ENCODE data around the gene NXPH3. TPM values are rescaled to one million over a fixed set of nuclear protein-coding genes. Genes with fewer than 3 reads are reported as not detected.

The NXPH3 gene
- total and polyA plus RNA-seq, 5 experiments from 2014 or later: not detected

DNA sequence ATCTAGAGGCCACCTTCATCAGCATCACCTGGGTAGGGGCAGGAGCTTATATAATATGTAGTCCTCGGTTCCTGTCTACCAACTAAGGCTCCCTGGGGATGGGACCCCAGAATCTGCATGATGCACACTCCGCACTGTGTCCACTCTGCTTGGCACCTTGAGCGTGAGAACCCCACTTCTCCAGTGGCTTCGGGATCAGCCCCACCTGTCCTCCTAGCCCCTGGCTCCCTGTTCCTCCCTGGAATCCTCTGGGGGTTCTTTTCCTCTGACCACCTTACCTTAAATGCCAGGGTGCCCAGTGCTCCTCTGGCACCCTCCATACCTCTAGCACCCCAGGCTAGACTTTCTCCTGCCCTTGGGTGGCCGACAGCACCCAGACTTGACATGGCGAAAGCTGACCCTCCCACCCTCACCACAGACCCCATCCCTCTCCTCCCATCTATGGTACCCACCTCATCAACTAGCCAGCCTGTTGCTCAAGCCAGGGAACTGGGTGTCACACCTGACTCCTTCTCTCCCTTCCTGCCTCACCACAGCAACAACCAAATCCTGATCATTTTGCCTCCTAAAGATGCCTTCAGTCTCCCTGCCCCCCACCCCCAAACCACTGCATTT is 2.8 kb upstream of the NXPH3 start:
- POLR2A ChIA-PET: interaction anchor here (0.6 kb wide), 1 partner anchor 12 kb away, joined by 5 read pairs; no protein-coding TSS in a partner anchor
- peaks cover 11 to 62% (median 28%) of the 10 kb centered on the region in 5 donors for H3K27me3 Mint-ChIP-seq

DNA sequence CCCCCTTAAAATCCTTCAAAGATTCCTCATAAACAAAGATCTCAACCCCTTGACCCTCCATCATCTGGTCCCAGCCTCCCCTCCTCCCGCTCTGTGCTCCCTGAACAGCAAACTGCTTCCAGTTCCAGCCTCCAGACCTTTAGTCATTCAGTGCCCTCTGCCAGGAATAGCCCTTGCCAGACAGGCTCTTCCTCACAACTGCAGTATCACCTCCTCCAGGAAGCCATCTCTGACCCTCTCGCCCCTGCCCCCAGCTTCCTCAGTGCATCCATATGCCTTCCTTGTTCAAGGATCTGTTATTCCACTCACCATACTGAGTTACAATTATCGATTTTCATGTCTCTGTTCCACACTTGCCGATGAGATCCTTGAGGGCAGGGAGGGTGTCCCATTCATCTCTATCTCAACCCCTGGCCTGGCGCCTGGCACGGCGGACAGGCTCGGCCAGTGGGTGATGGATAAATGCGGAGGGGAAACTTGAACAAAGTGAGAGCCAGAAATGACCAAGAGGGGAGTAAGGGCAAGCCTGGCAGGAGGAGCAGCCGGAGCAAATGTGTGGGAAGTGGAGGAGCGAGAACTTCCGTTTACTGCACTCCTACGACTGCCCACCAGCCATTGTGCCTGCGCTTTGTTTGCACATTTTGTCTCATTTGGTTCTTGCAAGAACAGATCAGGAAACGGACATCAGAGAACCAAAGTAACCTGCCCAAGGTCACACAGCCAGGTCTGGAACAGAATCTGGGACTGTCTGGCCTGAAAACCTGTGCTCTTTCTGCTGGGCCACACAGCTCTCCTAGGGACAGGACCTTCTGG is 2.0 kb upstream of the NXPH3 start:
- H3K27me3 Mint-ChIP-seq: peaks cover 11 to 67% (median 31%) of the 10 kb centered on the region in 5 donors
- POLR2A ChIA-PET: interaction anchor here (0.6 kb wide), 1 partner anchor 13 kb away, joined by 5 read pairs; no protein-coding TSS in a partner anchor
- H3K9me3 Mint-ChIP-seq: no peaks in the 10 kb centered on the region
- no peak for ATAC-seq
- DNase-seq: no peak
- H3K36me3 Mint-ChIP-seq: peaks cover 0 to 2% (median 0%) of the 10 kb centered on the region in 3 donors
- H3K4me1 Mint-ChIP-seq: peaks cover 7 to 21% (median 11%) of the 10 kb centered on the region in 4 donors
- H3K27ac Mint-ChIP-seq: no peak overlapping the region
- H3K4me3 Mint-ChIP-seq: peak overlapping the region in 2 of 10 donors; percentile 2 to 28

More for the DNA sequence above, 2.8 kb upstream of the NXPH3 start:
- H3K36me3 Mint-ChIP-seq: peaks cover 0 to 2% (median 0%) of the 10 kb centered on the region in 3 donors
- peak overlapping the region in 1 of 10 donors; percentile 17 for H3K27ac Mint-ChIP-seq
- H3K4me1 Mint-ChIP-seq: peaks cover 7 to 26% (median 16%) of the 10 kb centered on the region in 4 donors
- ATAC-seq: no peak
- no peaks in the 10 kb centered on the region for H3K9me3 Mint-ChIP-seq
- no peak for DNase-seq
- no peak overlapping the region for H3K4me3 Mint-ChIP-seq

DNA sequence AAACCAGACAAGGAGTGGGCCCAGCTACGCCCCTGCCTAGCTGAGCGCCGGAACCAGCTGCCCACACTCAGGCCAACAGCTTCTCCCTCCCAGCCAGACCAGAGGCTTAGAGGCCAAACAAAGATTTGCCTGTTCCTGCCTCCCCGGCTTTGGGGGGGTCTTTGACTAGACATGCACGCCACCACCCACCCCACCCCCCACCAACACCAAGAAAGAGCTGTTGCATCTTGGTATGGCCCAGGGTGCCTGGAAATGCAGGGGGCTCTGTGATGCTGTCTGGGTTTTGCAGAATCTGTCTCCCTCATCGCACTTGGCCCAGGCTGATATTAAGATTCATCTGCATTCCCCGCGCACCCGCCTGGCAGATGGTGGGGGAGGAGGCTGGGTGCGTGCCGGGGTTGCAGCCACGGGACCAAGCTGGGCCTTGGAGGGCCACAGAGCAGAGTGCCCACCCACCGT is 1.3 kb upstream of the NXPH3 start:
- DNase-seq: no peak
- H3K9me3 Mint-ChIP-seq: no peaks in the 10 kb centered on the region
- POLR2A ChIA-PET: no interaction called here
- no peak for ATAC-seq
- H3K4me3 Mint-ChIP-seq: peak overlapping the region in 2 of 10 donors; percentile 29 to 34
- no peak overlapping the region for H3K27ac Mint-ChIP-seq
- peaks cover 7 to 21% (median 11%) of the 10 kb centered on the region in 4 donors for H3K4me1 Mint-ChIP-seq
- peaks cover 11 to 67% (median 31%) of the 10 kb centered on the region in 5 donors for H3K27me3 Mint-ChIP-seq
- peaks cover 0 to 2% (median 0%) of the 10 kb centered on the region in 3 donors for H3K36me3 Mint-ChIP-seq

DNA sequence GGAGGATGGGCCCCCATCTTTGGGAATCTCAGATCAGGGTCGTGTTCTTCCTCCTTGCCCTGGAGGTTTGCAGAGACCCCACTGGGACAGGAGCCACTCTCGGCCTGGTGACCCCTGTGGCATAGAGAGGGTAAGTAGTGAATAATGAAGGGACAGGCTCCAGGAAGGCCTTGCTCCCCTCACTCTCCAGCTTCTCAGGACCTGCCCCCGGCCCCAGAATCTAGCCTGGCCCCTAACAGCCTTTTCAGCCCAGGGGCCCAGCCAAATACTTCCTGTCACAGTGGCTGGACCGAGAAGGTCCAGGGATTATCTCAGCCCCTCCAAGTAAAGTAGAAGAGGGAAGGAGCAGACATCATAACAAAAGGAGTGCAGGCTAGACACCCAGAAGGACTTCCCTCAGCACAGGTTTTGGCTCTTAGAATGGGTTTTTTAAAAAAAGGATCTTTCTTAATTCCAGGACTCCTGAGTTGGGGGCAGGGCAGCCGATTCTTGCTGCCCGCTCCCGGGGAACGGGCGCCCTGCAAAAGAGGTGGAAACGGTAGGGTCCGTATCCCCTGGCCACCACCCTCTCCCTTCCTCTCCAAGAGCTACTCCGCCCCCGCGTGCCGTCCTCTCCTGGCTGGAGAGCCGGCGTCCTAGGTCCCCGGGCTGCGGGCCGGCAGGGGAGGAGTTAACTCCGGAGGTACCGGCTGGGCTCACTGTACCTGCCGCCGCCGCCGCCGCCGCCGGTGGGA is 559 bp upstream of the NXPH3 start:
- POLR2A ChIA-PET: interaction anchor here (1.1 to 1.4 kb wide), 2 partner anchors 123 to 124 kb away, joined by 3 read pairs; no protein-coding TSS in a partner anchor
- no peak for DNase-seq
- H3K4me3 Mint-ChIP-seq: peak overlapping the region in 9 of 10 donors; percentile 28 to 78 (median 56)
- peaks cover 11 to 67% (median 31%) of the 10 kb centered on the region in 5 donors for H3K27me3 Mint-ChIP-seq
- no peak for ATAC-seq
- no peaks in the 10 kb centered on the region for H3K9me3 Mint-ChIP-seq
- H3K27ac Mint-ChIP-seq: peak overlapping the region in 3 of 10 donors; percentile 13 to 28 (median 22)
- peaks cover 5 to 21% (median 9%) of the 10 kb centered on the region in 4 donors for H3K4me1 Mint-ChIP-seq
- peaks cover 0 to 2% (median 0%) of the 10 kb centered on the region in 3 donors for H3K36me3 Mint-ChIP-seq

DNA sequence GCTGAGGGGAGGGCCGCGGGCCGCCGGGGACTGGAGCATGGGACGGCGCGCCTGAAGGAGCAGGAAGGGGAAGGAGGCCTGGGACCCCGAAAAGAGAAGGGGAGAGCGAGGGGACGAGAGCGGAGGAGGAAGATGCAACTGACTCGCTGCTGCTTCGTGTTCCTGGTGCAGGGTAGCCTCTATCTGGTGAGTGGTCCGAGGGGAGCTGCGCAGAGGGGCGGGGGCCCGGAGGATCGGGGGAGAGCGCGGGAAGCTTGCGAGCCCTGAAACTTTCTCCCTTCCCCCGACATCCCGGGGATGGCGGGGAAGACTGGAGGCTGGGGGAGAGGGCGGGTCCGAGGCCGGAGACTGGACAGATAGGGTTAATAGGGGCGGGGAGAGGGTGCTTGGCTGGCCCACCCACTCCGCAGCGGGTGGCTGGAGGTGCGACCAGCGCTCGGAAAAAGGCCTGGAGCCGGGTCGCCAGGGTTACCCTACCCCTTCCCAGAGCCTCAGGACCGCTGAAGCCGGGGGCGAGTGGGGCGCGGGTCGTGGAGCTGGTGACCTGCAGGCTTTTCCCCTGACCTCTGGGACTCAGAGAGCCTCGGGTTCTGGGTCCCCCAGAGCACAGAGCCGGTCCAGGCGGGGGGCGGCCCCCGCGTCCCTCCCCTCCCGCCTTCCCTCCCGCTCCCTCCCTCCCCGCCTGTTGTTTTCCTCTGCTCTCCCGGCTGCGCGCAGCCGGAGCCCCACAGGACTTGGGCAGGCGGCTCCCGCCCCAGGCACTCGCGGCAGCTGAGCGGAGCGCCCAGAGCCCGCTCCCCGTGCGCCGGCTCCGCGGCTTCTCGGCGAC is 631 bp downstream of the NXPH3 start:
- H3K4me3 Mint-ChIP-seq: peak overlapping the region in 9 of 10 donors; percentile 61 to 88 (median 76)
- no peak for DNase-seq

DNA sequence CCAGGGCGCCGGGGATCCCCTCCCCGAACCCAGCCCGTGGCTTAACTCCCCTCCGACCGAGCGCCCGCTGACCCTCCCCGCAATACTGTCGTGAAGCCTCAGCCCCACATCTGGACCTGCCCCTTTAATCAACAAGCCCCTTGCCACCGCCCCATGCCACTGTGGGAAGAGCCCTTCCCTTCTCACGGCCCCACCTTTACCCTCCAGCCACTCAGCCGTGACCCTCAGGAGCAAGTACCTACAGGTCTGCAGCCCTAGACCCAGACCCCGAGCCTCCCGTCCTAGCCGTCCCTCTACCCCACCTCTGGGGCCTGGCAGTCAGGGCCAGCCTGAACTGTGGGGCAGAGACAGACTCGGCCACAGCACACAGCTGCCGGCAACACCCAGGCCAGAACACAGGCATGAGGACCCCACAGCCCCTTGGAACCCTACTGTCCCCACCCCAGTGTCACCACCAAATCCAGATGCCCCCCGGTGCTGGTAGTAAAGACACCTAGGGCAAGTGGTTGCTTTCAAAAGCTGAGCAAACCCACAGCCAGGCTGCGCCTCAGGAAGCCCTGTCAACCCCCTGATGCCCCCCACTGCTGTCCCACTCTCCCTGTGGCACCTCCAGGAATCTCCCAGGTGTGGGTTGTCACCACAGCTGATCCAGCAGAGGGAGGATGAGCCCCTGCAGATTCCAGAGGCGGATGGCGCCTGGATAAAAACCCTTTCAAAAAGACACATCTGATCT is 1.4 kb downstream of the NXPH3 start:
- peak overlapping the region in 2 of 10 donors; percentile 8 to 71 for H3K27ac Mint-ChIP-seq
- H3K27me3 Mint-ChIP-seq: peaks cover 9 to 51% (median 23%) of the 10 kb centered on the region in 5 donors
- POLR2A ChIA-PET: no interaction called here

More for the DNA sequence above, 631 bp downstream of the NXPH3 start:
- Mint-ChIP-seq H3K27ac (peak overlapping the region in 1 of 10 donors; percentile 56), H3K9me3 (no peaks in the 10 kb centered on the region), H3K4me1 (peaks cover 3 to 21% (median 8%) of the 10 kb centered on the region in 4 donors), H3K27me3 (peaks cover 9 to 59% (median 26%) of the 10 kb centered on the region in 5 donors), H3K36me3 (peaks cover 0 to 2% (median 0%) of the 10 kb centered on the region in 3 donors)
- peak in 1 of 2 donors; percentile 31 for ATAC-seq
- POLR2A ChIA-PET: interaction anchor here (0.7 to 1.4 kb wide), 2 partner anchors 121 to 122 kb away, joined by 3 read pairs; no protein-coding TSS in a partner anchor

DNA sequence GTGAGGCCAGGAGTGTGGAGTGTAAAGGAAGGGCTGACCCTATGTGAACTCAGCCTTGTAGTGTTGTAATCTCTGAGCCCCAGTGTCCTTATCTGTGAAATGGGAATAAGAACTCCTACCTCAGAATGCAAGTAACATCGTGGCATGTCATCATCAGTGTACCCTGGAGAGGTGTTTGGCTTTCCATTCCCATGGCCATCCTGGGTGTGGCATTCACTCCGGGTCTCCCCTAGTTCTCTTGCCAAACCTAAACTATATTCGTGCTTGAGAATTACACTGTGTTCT is 1.9 kb downstream of the NXPH3 start:
- Mint-ChIP-seq H3K9me3 (no peaks in the 10 kb centered on the region), H3K27ac (no peak overlapping the region), H3K27me3 (peaks cover 9 to 51% (median 21%) of the 10 kb centered on the region in 5 donors), H3K4me1 (peaks cover 3 to 21% (median 8%) of the 10 kb centered on the region in 4 donors), H3K36me3 (peaks cover 0 to 2% (median 0%) of the 10 kb centered on the region in 3 donors), H3K4me3 (peak overlapping the region in 9 of 10 donors; percentile 20 to 76 (median 41))
- no peak for ATAC-seq
- POLR2A ChIA-PET: no interaction called here
- DNase-seq: no peak

More for the DNA sequence above, 1.4 kb downstream of the NXPH3 start:
- H3K4me1 Mint-ChIP-seq: peaks cover 3 to 21% (median 8%) of the 10 kb centered on the region in 4 donors
- peak overlapping the region; percentile 36 to 82 (median 66) for H3K4me3 Mint-ChIP-seq
- DNase-seq: no peak
- H3K36me3 Mint-ChIP-seq: peaks cover 0 to 2% (median 0%) of the 10 kb centered on the region in 3 donors
- no peaks in the 10 kb centered on the region for H3K9me3 Mint-ChIP-seq
- ATAC-seq: no peak

DNA sequence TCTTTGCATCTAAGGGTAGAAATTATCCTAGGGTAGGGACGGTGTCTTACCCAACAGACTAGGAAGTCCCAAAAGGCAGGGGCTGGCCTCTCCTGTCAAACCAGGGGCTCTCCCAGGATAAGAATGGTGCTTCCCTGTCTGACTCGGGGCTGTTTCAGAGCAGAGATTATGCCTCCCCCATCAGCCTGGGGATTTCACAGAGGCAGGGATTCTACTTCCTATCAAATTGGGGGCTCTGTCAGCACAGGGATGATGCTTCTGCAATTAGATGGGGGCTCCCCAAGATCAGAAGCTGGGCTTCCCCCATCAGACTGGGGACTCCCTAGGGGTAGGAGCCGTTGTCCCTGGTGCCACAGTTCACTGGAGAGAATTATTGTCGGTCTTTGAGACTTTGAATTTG is 2.3 kb downstream of the NXPH3 start:
- Mint-ChIP-seq H3K36me3 (peaks cover 0 to 2% (median 0%) of the 10 kb centered on the region in 3 donors), H3K27ac (peak overlapping the region in 1 of 10 donors; percentile 13), H3K27me3 (peaks cover 9 to 50% (median 21%) of the 10 kb centered on the region in 5 donors), H3K4me3 (peak overlapping the region in 5 of 10 donors; percentile 32 to 76 (median 58)), H3K4me1 (peaks cover 3 to 21% (median 8%) of the 10 kb centered on the region in 4 donors), H3K9me3 (peaks cover 0 to under 1% (median 0%) of the 10 kb centered on the region in 9 donors)
- POLR2A ChIA-PET: no interaction called here
- ATAC-seq: no peak
- DNase-seq: no peak

DNA sequence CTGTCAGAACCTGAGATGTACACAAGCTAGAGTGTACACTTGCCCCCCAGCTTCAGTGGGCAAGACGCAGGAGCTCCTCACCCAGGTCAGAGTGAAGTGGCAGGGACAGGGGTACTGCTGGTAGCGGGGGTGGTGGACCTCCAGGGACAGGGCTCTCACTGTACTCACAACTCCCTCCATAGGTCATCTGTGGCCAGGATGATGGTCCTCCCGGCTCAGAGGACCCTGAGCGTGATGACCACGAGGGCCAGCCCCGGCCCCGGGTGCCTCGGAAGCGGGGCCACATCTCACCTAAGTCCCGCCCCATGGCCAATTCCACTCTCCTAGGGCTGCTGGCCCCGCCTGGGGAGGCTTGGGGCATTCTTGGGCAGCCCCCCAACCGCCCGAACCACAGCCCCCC is 2.7 kb downstream of the NXPH3 start:
- Mint-ChIP-seq H3K4me1 (peaks cover 3 to 21% (median 8%) of the 10 kb centered on the region in 4 donors), H3K27ac (no peak overlapping the region), H3K9me3 (peaks cover 0 to 2% (median 0%) of the 10 kb centered on the region in 9 donors), H3K27me3 (peaks cover 7 to 45% (median 21%) of the 10 kb centered on the region in 5 donors), H3K36me3 (peaks cover 0 to 2% (median 0%) of the 10 kb centered on the region in 3 donors), H3K4me3 (no peak overlapping the region)
- POLR2A ChIA-PET: no interaction called here
- DNase-seq (no peak), ATAC-seq (no peak)

DNA sequence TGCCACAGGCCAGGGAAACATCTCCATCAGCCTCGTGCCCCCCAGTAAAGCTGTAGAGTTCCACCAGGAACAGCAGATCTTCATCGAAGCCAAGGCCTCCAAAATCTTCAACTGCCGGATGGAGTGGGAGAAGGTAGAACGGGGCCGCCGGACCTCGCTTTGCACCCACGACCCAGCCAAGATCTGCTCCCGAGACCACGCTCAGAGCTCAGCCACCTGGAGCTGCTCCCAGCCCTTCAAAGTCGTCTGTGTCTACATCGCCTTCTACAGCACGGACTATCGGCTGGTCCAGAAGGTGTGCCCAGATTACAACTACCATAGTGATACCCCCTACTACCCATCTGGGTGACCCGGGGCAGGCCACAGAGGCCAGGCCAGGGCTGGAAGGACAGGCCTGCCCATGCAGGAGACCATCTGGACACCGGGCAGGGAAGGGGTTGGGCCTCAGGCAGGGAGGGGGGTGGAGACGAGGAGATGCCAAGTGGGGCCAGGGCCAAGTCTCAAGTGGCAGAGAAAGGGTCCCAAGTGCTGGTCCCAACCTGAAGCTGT is 3.4 kb downstream of the NXPH3 start:
- peaks cover 2 to 39% (median 16%) of the 10 kb centered on the region in 5 donors for H3K27me3 Mint-ChIP-seq
- no peak overlapping the region for H3K4me3 Mint-ChIP-seq
- peaks cover 3 to 21% (median 8%) of the 10 kb centered on the region in 4 donors for H3K4me1 Mint-ChIP-seq
- H3K27ac Mint-ChIP-seq: peak overlapping the region in 1 of 10 donors; percentile 90
- DNase-seq (no peak), ATAC-seq (no peak)
- peaks cover 0 to 2% (median 0%) of the 10 kb centered on the region in 3 donors for H3K36me3 Mint-ChIP-seq
- POLR2A ChIA-PET: no interaction called here
- H3K9me3 Mint-ChIP-seq: peaks cover 0 to 2% (median 0%) of the 10 kb centered on the region in 9 donors
